GM18858 (cell line): ENCODE measurements around the gene COX14.
A peak's percentile ranks its signal among the peaks of the same experiment; 100 is the strongest.

Experiments
- ATAC-seq: cut with Tn5 transposase; IDR thresholded peaks from one replicate; pipeline ENCODE4 v1.9.1; 2021; ENCODE audit not compliant: unreplicated experiment

Gene COX14

GRCh38 chr12:50084775-50085614 is 27.0 kb upstream of the COX14 start, which contains the start of gene SMARCD1:
TSS of gene SMARCD1 (plus strand) at chr12:50085342. CDS start at chr12:50085370, 28 bp downstream.
- peak; percentile 64 for ATAC-seq

- no peak for ATAC-seq
Observed at GRCh38 chr12:50085615-50086072, 26.4 kb upstream of the COX14 start.

GRCh38 chr12:50086148-50086547 is 25.9 kb upstream of the COX14 start:
- no peak for ATAC-seq

- no peak for ATAC-seq
Observed at GRCh38 chr12:50087151-50087550, 24.9 kb upstream of the COX14 start.

GRCh38 chr12:50087995-50088394 is 24.0 kb upstream of the COX14 start:
- ATAC-seq = no peak

GRCh38 chr12:50088577-50089335 is 23.3 kb upstream of the COX14 start:
- ATAC-seq = no peak

- ATAC-seq = no peak
Observed at GRCh38 chr12:50089730-50090129, 22.3 kb upstream of the COX14 start.

GRCh38 chr12:50090391-50090790 is 21.6 kb upstream of the COX14 start:
- no peak for ATAC-seq

- ATAC-seq = no peak
Observed at GRCh38 chr12:50097952-50098351, 14.1 kb upstream of the COX14 start.

- no peak for ATAC-seq
Observed at GRCh38 chr12:50099302-50100008, 12.6 kb upstream of the COX14 start.

- no peak for ATAC-seq
Observed at GRCh38 chr12:50100561-50100960, 11.5 kb upstream of the COX14 start.

GRCh38 chr12:50101663-50102062 is 10.4 kb upstream of the COX14 start:
- no peak for ATAC-seq

- ATAC-seq = no peak
Observed at GRCh38 chr12:50102131-50102531, 9.9 kb upstream of the COX14 start.

GRCh38 chr12:50102646-50103309 is 9.3 kb upstream of the COX14 start:
- ATAC-seq = no peak

GRCh38 chr12:50103351-50103750 is 8.7 kb upstream of the COX14 start:
- no peak for ATAC-seq

- no peak for ATAC-seq
Observed at GRCh38 chr12:50103767-50104321, 8.2 kb upstream of the COX14 start, which contains the start of gene GPD1. TSS of gene GPD1 (plus strand) at chr12:50104008. CDS start at chr12:50104051, 43 bp downstream.

- no peak for ATAC-seq
Observed at GRCh38 chr12:50104417-50105366, 7.3 kb upstream of the COX14 start.

- ATAC-seq = no peak
Observed at GRCh38 chr12:50105913-50106450, 6.1 kb upstream of the COX14 start.

GRCh38 chr12:50106907-50107306 is 5.1 kb upstream of the COX14 start:
- no peak for ATAC-seq
